Ramos (cell line): Measurements from ENCODE around the gene MYH13.

Source experiments
- in situ Hi-C: fragments of 300-500 bp; cut with MboI; formaldehyde crosslinking; loops from one replicate; pipeline ENCODE4 v1.14.3; 2022; ENCODE audit warnings: low sequenced_read_pairs; ENCODE audit not compliant: unreplicated experiment

Gene MYH13

DNA sequence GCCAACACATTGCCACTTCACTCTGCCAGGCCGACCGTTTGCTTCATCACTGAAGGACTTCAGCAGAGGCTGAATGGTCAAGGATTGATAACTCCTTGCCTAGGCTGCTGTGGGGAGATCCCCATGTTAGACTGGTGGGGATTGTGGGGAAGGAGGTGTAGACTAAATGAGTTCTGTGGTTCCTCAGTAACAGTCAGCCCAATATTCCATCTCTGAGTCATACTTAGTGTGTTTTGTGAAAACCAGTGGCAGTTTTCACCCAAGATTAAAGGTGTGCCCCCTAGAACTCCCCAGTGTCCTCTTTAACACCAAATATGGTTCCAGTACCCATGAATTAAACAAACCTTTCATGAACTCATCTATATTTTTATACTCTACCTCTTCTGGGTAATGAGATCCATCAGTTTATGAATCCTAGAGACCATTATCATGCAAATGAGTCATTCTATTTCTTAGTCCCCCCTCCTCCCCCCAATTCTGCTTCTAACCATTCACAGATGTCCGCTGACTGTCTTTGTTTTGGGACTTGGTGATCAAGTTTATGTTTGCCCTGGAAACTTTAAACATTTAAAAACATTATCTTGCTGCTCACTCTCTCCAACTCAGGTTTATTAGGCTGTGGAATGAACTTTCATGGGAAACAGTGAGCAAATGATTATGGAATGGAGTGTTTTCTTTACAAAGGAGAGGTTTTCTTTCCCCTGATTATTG is 107.6 kb downstream of the MYH13 start:
- in situ Hi-C loops: no loop called here

DNA sequence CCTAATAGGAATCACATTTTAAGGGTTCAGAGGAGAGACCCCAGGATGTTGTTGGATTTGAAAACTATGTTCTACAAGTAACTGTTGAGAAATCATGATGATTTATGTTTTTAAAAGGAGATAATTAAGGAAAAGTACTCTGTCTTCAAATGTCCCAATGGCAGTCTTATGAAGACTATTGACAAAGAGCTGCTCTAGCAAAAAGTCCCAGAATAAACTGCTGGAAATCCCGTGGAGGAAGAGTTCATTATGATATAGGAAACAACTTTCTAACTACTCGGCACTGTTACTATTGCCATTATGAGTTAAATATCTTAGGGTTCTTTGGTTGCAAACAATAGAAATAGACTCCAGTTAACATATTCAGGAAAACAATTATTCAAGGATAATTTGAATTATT is 108.8 kb downstream of the MYH13 start:
- in situ Hi-C loops: no loop called here

DNA sequence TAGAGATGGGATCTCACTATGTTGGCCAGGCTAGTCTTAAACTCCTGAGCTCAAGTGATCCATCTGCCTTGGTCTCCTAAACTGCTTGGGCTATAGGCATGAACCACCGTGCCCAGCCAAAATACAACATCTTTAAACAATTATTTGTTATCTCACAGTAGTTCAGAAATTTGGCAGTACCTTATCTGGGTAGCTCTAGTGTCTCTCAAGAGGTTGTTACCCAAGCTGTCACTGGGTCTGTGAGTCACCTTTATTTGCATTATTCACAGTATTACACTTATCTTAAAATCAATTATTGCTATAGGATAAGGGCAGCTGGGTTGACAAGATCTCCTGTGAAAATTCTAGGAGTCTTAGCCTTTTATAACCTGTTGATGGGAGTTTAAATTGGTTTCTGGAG is 110.4 kb downstream of the MYH13 start:
- in situ Hi-C loops: no loop called here

DNA sequence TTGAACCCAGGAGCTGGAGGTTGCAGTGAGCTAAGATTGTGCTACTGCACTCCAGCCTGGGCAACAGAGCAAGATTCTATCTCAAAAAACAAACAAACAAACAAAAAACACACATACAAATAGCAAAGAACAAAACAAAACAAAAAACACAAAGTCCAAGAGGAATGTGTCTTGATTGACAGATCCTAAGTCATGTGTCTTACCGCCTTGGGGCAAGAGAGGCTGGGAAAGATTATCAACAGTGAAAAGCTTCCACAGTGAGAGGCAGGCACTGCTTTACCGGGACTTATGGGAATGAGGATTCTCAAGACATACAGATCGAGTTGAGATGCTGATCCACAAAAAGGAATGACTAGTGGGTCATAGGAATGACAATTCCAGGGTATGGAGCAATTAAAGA is 111.7 kb downstream of the MYH13 start:
- in situ Hi-C loops: no loop called here

DNA sequence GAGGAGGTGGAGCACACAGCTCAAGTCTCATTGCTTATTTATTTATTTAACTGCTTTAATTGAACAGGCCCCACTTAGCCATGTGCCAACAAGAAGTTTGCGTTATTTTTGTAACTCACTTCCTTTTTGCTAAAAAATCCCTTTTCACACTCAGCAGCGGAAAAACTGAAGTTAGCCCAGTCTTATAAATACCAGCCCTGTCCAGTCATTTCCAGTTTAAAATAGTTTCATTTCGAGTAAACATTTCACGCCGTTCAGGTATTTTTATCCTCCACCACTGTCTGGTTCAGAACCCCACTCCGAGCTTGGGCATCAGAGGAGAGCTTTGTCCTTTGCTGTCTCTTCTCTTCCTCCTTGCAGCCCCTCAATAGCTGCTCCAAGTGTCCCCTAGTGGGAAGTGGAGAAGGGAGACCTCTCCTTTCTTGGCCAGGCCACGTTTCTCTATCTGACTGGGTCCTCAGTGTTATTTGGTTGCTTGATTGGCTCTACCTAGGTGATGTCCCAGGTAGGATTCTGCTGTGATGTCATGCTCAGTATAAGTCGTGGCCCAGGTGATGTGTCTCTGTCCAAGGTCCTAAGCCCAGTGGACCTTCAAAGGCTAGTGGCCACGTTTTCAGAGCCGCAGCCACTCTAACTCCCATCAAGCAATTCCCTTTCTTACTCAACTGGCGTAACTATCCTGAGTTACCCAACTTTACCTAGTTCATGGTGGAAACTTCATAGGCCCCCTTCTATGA is 121.4 kb downstream of the MYH13 start:
- in situ Hi-C loops: no loop called here
